KMS-11 (cell line): ENCODE measurements around the gene KRT10.

Experiments used
- H2AFZ ChIP-seq: fragments of 200-600 bp; sonication (generic); 2 replicates; pipeline ENCODE4 v1.6.1; 2016; ENCODE audit warnings: antibody characterized with exemption, mixed run types, low read depth
- H3K27ac ChIP-seq: fragments of 200-600 bp; sonication (generic); 2 replicates; pipeline ENCODE4 v1.6.1; 2016; ENCODE audit warnings: mild to moderate bottlenecking, mixed run types
- H3K27me3 ChIP-seq: fragments of 200-600 bp; sonication (generic); 2 replicates; pipeline ENCODE4 v1.6.1; 2017; ENCODE audit warnings: mild to moderate bottlenecking, low read depth, mixed run types, moderate library complexity; ENCODE audit not compliant: insufficient read depth
- H3K36me3 ChIP-seq: fragments of 200-600 bp; sonication (generic); 2 replicates; pipeline ENCODE4 v1.6.1; 2017; ENCODE audit warnings: mild to moderate bottlenecking, mixed run types; ENCODE audit not compliant: insufficient read depth
- H3K4me1 ChIP-seq: fragments of 200-600 bp; sonication (generic); 2 replicates; pipeline ENCODE4 v1.6.1; 2016; ENCODE audit warnings: mild to moderate bottlenecking, low read depth, mixed run types; ENCODE audit not compliant: poor library complexity, severe bottlenecking
- H3K4me2 ChIP-seq: fragments of 200-600 bp; sonication (generic); 2 replicates; pipeline ENCODE4 v1.7.0; 2016; ENCODE audit warnings: mild to moderate bottlenecking, mixed run types
- H3K4me3 ChIP-seq: fragments of 200-600 bp; sonication (generic); IDR thresholded peaks from 2 replicates; pipeline ENCODE4 v1.6.1; 2017; ENCODE audit warnings: low read depth, low read length, mixed read lengths; ENCODE audit not compliant: insufficient read depth
- H3K79me2 ChIP-seq: fragments of 200-600 bp; sonication (generic); 2 replicates; pipeline ENCODE4 v1.6.1; 2016; ENCODE audit warnings: low read depth, mixed run types; ENCODE audit not compliant: insufficient read depth
- H3K9ac ChIP-seq: fragments of 200-600 bp; sonication (generic); 2 replicates; pipeline ENCODE4 v1.6.1; 2016; ENCODE audit warnings: mild to moderate bottlenecking, mixed run types
- H4K20me1 ChIP-seq: fragments of 200-600 bp; sonication (generic); 2 replicates; pipeline ENCODE4 v1.6.1; 2016; ENCODE audit warnings: mild to moderate bottlenecking, mixed run types; ENCODE audit not compliant: insufficient read depth
- CTCF ChIP-seq: fragments of 200-600 bp; sonication (generic); conservative IDR thresholded peaks from 2 replicates; pipeline ENCODE4 v1.6.1; 2017; ENCODE audit warnings: low read depth, mild to moderate bottlenecking, antibody characterized with exemption, low read length, moderate library complexity, mixed read lengths

Gene KRT10

DNA sequence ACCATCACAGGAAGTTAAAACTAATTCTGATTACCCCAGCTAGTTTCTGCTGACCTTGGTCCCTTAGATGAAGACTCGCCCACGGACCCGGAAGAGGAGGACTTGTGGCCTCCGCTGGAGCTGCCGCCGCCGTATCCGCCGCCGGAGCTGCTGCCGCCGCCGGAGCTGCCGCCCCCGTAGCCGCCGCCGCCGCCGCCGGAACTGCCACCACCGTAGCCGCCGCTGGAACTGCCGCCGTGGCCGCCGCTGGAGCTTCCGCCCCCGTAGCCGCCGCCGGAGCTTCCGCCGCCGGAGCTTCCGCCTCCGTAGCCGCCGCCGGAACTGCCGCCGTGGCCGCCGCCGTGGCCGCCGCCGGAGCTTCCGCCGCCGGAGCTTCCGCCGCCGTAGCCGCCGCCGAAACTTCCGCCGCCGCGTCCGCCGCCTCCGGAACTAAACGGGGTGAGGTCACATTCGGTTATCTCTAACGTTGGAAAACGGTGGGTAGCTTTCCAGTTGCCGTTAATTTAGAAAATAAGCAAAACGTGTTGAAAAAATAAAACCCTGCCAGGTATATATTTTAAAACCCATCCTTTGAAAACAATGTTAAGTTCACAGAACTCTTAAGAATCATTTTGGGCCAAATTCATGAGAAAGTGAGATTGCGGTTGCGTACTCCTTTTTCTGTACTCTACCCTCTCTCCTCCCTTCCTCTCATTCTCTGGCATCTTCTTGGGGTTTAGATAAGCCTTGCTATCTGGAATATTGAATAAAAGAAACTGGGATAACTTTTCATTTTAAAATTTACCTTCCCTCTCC lies 3.5 kb downstream of the KRT10 start:
- H3K4me1 ChIP-seq, result peaks cover 12% of the 10 kb centered on the region
- no peak overlapping the region for H3K4me3 ChIP-seq
- H3K4me2 ChIP-seq, result peak overlapping the region; percentile 66
- peak overlapping the region; percentile 70 for H3K27ac ChIP-seq
- H3K36me3 ChIP-seq, result no peaks in the 10 kb centered on the region
- H3K27me3 ChIP-seq, result no peaks in the 10 kb centered on the region
- H4K20me1 ChIP-seq, result no peaks in the 10 kb centered on the region
- no peak for TF ChIP-seq CTCF
- no peaks in the 10 kb centered on the region for H3K79me2 ChIP-seq
- H3K9ac ChIP-seq, result peak overlapping the region; percentile 67; the same call in 1 of the 2 replicates
- H2AFZ ChIP-seq, result peak overlapping the region; percentile 86

- peak overlapping the region; percentile 60 for H2AFZ ChIP-seq
- H4K20me1 ChIP-seq, result no peaks in the 10 kb centered on the region
- H3K36me3 ChIP-seq, result no peaks in the 10 kb centered on the region
- H3K79me2 ChIP-seq, result no peaks in the 10 kb centered on the region
- H3K27me3 ChIP-seq, result no peaks in the 10 kb centered on the region
- peak overlapping the region; percentile 43 for H3K4me2 ChIP-seq
- peak overlapping the region; percentile 67; the same call in 1 of the 2 replicates for H3K9ac ChIP-seq
- H3K4me3 ChIP-seq, result no peak overlapping the region
- H3K4me1 ChIP-seq, result peaks cover 12% of the 10 kb centered on the region
- TF ChIP-seq CTCF, result no peak
- H3K27ac ChIP-seq, result peak overlapping the region; percentile 70
Observed at GRCh38 chr17:40818343-40818732, 4.1 kb downstream of the KRT10 start.

DNA sequence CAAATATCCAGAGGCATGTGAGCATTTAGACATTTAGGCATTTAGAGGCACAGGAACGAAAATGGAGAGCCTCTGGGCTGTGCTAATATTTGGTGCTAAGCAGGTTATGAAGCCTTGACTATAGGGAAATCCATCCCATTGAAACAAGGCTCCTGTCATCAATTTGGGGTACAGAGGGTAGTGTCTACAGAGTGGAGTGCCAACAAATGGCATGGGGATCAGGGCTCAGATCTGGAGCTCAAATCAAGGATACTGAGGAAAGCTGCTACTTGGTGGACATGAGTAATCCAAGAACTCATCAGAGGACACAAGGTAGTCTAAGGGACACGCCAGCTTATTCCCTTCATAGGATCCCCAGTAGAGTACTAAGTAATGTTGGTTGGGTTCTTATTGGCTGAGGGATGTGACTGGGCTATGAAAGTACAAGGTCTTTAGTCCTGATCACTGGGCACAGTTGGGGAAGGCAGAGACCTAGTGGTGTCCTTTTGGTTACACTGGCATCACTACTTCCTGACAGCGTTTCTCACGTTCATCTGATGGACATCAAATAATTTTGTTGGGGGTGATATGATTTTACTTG lies 5.2 kb downstream of the KRT10 start:
- Histone ChIP-seq H4K20me1 (no peaks in the 10 kb centered on the region), H3K79me2 (no peaks in the 10 kb centered on the region), H3K27ac (no peak overlapping the region), H3K4me1 (peaks cover 12% of the 10 kb centered on the region), H3K4me3 (no peak overlapping the region), H3K9ac (no peak overlapping the region), H3K27me3 (no peaks in the 10 kb centered on the region), H2AFZ (no peak overlapping the region), H3K4me2 (no peak overlapping the region; the same call in 1 of the 2 replicates), H3K36me3 (no peaks in the 10 kb centered on the region)
- TF ChIP-seq CTCF, result no peak

DNA sequence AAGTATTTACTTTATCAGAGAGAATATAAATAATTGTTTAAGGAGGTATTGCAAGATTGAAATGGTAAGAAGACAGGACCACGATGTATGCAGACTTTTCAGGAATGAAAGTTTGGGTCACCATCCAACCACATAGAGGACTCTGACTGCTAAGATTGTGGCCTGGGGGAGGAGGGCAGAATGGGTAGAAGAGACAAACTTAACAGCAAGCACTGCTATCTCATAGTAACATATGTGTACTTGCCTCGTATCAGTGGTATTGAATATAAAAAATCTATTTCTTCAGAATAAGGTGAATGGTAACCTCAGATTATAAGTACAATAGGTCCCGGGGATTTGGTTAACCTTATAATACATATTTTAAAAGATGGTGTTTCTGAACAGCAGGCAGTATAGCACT lies 5.8 kb downstream of the KRT10 start:
- no peak for TF ChIP-seq CTCF
- H3K79me2 ChIP-seq, result no peaks in the 10 kb centered on the region
- H3K4me1 ChIP-seq, result peaks cover 12% of the 10 kb centered on the region
- H2AFZ ChIP-seq, result no peak overlapping the region
- no peaks in the 10 kb centered on the region for H3K27me3 ChIP-seq
- H3K27ac ChIP-seq, result no peak overlapping the region
- no peak overlapping the region for H3K4me3 ChIP-seq
- no peaks in the 10 kb centered on the region for H3K36me3 ChIP-seq
- H4K20me1 ChIP-seq, result no peaks in the 10 kb centered on the region
- H3K4me2 ChIP-seq, result no peak overlapping the region
- no peak overlapping the region for H3K9ac ChIP-seq
